A204.1 (cell line): ENCODE measurements around the gene APAF1.
"Not testable (repeated sequence)": the region's sequence is repeated elsewhere in the genome, so short reads cannot be mapped to it uniquely, and the experiment has no call there.

ENCODE experiments used
- FAIRE-seq: peaks from 2 replicates; lab custom pipeline; 2012; peaks lifted over from hg19 to GRCh38; lab: Jason Lieb, UNC

The APAF1 gene

GRCh38 chr12:98644712-98645571, at the start of gene APAF1, which contains the start of gene IKBIP:
TSS of gene APAF1 (plus strand) at chr12:98645290. CDS start at chr12:98648360, 3,070 bp downstream.
TSS of gene IKBIP (minus strand) at chr12:98644788. CDS start at chr12:98644701, 87 bp downstream.
- FAIRE-seq = peak; percentile 37

- FAIRE-seq = not testable (repeated sequence)
These were observed 47.8 kb upstream of the APAF1 start for GRCh38 chr12:98597313-98597712.

GRCh38 chr12:98601924-98602323, 43.2 kb upstream of the APAF1 start:
- FAIRE-seq = no peak

- FAIRE-seq = peak; percentile 69
These were observed 38.6 kb upstream of the APAF1 start for GRCh38 chr12:98606359-98606988.

- no peak for FAIRE-seq
These were observed 34.5 kb upstream of the APAF1 start for GRCh38 chr12:98610596-98610995.

- no peak for FAIRE-seq
These were observed 32.3 kb upstream of the APAF1 start for GRCh38 chr12:98612696-98613334.

- no peak for FAIRE-seq
These were observed 26.1 kb upstream of the APAF1 start for GRCh38 chr12:98618952-98619351.

- FAIRE-seq = no peak
These were observed 9.3 kb upstream of the APAF1 start for GRCh38 chr12:98635657-98636323.

GRCh38 chr12:98637068-98637467, 8.0 kb upstream of the APAF1 start:
- FAIRE-seq = no peak

GRCh38 chr12:98638009-98638408, 7.1 kb upstream of the APAF1 start:
- FAIRE-seq = no peak

GRCh38 chr12:98639491-98639890, 5.6 kb upstream of the APAF1 start:
- no peak for FAIRE-seq

GRCh38 chr12:98642801-98643200, 2.3 kb upstream of the APAF1 start:
- FAIRE-seq = not testable (repeated sequence)

GRCh38 chr12:98644433-98644711, 718 bp upstream of the APAF1 start:
- FAIRE-seq = no peak

GRCh38 chr12:98645572-98646067, 530 bp downstream of the APAF1 start:
- FAIRE-seq = no peak

GRCh38 chr12:98646294-98647090, 1.4 kb downstream of the APAF1 start:
- FAIRE-seq = no peak

GRCh38 chr12:98651328-98651727, 6.2 kb downstream of the APAF1 start:
- FAIRE-seq = no peak

- peak; percentile 97 for FAIRE-seq
These were observed 8.9 kb downstream of the APAF1 start for GRCh38 chr12:98653866-98654493.

GRCh38 chr12:98656289-98657101, 11.4 kb downstream of the APAF1 start:
- no peak for FAIRE-seq

GRCh38 chr12:98660521-98660920, 15.4 kb downstream of the APAF1 start:
- no peak for FAIRE-seq

- FAIRE-seq = no peak
These were observed 24.7 kb downstream of the APAF1 start for GRCh38 chr12:98669751-98670150.
